Stimulated activated CD4-positive, alpha-beta T cell treated with anti-CD3 and anti-CD28 coated beads, TNF-alpha, amount 100 ng/mL, for 1 hour (primary cell): ENCODE data around the gene PRKCE.

Source experiments
- DNase-seq, 3 donors: peaks; one replicate each; pipeline ENCODE4 v3.0.0-alpha.2; 2020; ENCODE audit warnings: low read depth in 3 of 3, low spot score in 1 of 3

The PRKCE gene

GRCh38 chr2:45651415-45652089 lies at the start of gene PRKCE:
Gene PRKCE, plus strand, starts transcription at chr2:45651675.
- peak in 1 of 3 donors; percentile 37 for DNase-seq

DNA sequence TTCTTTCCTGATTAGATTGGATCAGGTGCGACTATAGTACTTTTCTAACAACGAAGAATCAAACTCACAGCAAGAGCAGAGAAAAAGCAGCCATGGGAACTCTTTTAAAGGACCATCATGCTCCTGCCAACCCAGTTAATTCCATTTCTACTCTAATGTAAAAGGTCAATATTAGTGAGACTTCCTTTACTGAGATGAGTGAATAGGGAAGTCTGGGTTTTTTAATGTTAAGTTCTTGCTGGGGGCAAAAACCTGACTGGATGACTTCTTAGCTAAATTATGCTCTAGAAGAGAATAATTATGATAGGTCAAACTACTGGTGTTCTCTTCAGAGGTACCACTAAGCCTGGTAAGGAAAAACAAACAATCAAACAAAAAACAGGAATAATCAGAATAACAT lies 48.9 kb upstream of the PRKCE start:
- DNase-seq: no peak

DNA sequence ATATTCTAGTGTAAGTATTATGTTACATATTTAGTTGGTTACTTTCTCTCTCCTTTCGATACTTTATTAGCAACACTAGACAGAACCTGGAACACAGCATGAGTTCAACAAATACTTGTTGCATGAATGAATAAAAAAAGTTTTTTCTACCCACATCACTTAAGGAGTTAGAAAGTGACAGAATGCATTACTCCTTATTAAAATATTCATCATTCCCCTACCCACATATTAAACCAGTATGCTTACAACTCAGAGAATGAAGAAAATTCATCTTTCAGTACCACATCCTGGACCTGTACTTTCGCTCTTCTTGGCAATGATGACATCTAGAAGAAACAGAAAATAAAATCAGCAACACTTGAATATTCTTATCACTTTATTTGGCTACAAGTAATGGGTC lies 46.4 kb upstream of the PRKCE start:
- DNase-seq: no peak

- DNase-seq: no peak
These were observed 44.7 kb upstream of the PRKCE start for GRCh38 chr2:45606796-45607195.

DNA sequence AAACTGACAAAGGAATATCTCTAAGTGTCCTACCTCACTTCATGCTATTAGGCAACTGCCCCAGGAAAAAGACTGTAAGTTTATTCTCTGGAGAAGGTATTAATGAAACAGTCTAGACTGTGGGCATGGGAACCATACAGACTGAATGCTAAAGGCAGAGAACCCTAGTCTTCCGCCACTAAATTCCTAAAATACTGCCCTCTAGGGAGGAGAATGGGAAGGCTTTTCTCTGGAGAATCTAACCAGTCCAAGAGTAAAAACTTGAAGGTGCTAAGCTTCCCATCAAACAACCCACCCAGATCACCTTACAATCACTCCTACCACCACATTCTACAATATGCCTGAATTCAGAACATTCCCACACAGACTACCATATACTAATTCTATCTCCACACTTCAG lies 43.8 kb upstream of the PRKCE start:
- no peak for DNase-seq

DNA sequence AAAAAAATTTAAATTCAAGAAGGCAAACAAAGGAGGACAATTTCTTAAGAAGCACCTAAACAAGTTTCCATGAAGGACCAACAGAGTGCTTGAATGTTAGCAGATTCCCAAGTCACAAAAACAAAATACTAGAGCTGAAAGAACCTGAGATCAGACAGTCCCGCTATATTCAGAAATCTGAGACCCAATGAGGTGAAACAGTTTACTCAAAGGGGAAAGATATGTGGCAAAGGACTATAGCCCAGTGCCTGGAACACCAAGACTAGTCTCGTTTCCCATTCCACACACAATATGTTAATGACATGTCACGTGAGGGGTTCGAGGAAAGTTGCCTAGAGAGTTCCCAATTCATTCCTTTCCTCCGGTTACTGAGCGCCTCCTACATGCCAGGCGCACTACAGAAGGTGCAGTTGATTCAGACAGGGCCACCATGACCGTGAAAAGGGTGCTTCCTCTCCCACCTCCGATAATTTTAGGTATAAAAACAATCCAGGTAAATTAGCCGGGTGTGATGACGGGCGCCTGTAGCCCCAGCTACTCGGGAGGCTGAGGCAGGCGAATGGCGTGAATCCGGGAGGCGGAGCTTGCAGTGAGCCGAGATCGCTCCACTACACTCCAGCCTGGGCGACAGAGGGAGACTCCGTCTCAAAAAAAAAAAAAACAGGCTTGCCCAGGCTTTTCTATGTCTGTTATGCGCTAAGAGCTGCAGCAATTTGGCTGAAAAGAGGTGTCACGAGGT lies 41.0 kb upstream of the PRKCE start:
- DNase-seq: no peak

DNA sequence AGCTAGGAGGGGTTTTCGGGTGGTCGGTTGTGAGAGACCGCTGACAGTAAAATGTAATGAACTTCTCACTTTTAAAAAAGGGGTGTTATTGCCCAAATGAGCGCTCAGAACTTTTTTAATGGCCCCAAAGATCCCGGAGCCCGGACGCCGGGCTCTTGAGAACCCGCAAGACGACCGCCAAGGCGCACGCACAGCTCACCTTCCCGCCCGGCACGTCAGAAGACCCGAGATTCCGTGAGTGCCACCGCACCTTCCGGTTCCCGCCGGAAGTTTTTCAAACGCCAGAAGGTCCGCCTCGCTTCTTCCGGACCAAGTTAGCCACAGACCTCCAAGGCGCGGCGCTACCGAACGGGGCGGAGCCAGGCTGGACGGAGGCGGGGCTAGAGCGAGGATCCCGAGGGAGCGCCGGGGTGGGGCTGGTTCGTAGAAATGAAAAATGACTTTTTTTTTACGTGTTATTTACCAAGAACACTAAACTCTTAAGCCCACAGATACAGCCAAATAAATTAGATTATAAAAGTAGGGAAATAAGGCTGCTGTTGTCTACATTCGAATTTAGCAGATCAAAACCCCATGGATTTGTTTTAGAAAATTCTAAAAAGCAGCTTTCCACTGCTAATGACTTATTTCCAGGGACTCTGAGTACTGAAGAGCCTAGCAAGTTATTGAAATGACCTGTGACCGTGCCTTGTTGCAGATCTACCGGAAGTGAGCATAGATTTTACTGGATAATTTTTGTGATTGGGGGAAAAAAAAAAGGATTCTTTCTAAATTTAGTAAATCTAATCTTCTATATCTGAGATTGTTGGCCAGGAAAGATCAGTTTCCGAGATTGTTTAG lies 40.2 kb upstream of the PRKCE start, which contains the start of gene SRBD1:
Gene SRBD1, minus strand, starts transcription at position 248 of the 840 bp plus-strand sequence. CDS start 5,826 bp downstream, outside the sequence.
- peak; percentile 43 to 90 (median 65) for DNase-seq

DNA sequence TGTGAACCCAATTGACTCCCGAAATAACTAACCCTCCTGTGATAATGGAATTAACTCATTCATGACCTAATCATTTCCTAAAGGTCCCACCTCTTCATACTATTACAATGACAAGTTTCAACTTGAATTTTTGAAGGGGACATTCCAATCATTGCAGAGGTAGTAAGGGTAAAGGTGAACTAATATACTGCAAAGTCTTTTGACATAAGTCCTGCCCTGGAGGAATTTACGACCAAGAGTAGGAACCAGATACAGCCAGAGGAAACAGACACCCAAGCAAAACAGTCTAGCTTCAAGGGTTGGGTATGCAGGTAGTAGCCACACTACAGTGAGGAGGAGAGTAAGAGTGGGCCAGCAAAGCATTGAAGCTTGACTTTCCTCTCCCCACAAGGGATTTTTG lies 39.2 kb upstream of the PRKCE start:
- DNase-seq: no peak

GRCh38 chr2:45612731-45613130 lies 38.7 kb upstream of the PRKCE start:
- no peak for DNase-seq

- no peak for DNase-seq
These were observed 37.1 kb upstream of the PRKCE start for GRCh38 chr2:45614330-45614729.

DNA sequence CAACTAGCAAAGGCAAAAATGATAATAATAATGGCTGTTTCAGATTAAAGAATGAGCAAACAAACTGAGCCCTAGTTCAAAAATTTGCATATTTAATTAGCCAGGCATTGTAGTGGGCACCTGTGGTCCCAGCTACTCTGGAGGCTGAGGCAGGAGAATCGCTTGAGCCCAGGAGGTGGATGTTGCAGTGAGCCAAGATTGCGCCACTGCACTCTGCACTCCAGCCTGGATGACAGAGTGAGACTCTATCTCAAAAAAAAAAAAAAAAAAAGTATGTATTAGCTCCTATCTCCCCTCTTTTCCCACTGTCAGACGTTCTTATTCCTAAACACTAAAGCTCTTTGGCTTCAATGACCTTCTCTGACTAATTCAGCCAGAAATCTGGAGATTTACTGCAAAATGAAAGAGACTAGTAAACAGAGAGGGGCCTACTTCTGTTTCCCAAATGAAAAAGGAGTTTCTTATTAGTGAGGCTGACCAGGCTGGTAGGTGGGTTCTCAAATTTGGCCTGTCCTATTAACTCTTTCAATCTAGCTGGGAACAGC lies 36.5 kb upstream of the PRKCE start:
- DNase-seq: no peak

GRCh38 chr2:45616658-45617411 lies 34.6 kb upstream of the PRKCE start:
- DNase-seq: no peak

GRCh38 chr2:45617496-45617895 lies 34.0 kb upstream of the PRKCE start:
- no peak for DNase-seq

GRCh38 chr2:45622336-45623075 lies 29.0 kb upstream of the PRKCE start:
- no peak for DNase-seq

GRCh38 chr2:45623098-45623497 lies 28.4 kb upstream of the PRKCE start:
- DNase-seq: no peak

DNA sequence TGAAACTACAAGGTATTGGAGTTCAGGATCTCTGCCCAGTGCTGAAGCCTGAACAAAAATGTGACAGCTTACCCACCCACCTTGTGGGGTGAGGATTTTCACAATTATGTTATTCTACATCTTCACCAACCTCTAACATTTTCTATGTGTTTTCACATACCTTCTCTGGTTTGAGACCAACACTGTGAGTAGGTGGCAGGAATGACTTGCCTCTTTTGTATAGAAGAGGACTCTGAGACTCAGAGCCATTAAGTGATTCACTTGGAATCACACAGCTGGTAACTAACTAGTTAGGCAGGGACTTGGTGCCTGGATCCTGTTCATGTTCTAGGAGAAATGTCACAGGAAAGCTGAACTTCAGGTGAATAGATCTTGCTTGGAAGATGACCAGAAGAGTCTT lies 25.7 kb upstream of the PRKCE start:
- no peak for DNase-seq

DNA sequence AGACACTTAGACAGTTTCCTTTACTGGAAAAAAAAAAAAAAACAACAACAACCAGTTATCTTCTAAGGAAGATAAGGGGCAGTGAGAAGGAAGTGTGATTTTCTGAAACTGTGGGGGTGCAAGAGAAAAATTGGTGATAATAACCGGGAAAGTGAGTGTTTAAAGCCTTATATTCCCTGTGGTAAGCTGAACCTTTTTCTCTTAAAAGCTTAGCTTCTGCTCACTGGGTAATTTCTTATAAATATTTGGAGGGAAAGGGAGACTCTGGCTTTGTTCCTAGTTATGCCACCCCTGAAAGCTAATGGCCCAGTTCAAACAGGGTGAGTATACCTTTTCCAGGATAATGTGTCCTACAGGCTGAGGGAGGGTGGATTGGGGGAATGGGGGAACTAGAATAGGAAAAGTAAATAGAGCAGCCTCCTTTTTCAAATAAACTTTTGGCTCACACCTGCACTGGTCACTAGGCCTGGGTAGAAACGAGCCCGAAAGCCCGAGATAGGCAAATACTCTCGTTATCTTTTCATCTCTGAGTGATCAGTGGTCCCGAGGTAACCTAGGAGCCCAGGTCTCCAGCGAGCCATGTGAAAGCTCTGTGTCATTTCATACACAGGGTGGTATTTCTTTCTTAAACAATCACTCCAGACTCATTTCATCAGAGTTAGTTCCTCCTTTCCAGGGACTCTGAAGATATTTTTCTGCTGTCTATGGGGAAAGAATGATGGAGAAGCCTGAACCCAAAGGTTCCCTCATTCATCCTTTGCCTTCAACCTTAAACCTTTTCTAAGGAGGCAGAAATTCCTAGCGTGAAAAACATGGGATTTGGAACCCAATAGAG lies 24.9 kb upstream of the PRKCE start:
- no peak for DNase-seq

- DNase-seq: no peak
These were observed 23.6 kb upstream of the PRKCE start for GRCh38 chr2:45627911-45628310.

DNA sequence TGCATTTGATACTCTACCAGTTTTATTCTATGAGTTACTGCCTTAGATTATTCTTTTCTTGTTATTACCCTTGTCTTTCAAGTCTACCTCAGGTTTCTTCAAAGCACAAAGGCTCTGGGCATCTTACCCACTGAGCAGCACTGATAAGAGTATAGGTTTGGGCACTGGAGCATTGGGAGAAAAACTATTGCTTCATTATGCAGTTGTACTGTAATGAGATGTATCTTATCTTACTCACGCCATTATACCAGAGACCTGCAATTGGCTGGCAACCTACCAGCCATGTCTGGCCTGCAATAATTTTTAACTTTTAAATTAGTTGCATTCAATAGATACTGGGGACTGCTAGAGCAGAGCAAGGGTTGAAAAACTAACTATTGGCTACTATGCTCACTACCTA lies 21.5 kb upstream of the PRKCE start:
- DNase-seq: no peak
